ENCODE results near the gene CHP1. TPM values are rescaled to one million over a fixed set of nuclear protein-coding genes. Genes with fewer than 3 reads are reported as not detected.

CHP1 gene
- total RNA-seq, 2 experiments from 2014 or later = 32.4 to 52.4 TPM

GRCh38 chr15:41215708-41216107 lies 15.4 kb upstream of the CHP1 start:
- Histone ChIP-seq H3K36me3 (ENCODE audit: insufficient read depth, low read length) (no peaks in the 10 kb centered on the region), H3K9me3 (ENCODE audit: low read length) (no peaks in the 10 kb centered on the region), H2AFZ (ENCODE audit: low read length) (no peak overlapping the region), H3K4me2 (ENCODE audit: low read length) (no peak overlapping the region), H3K4me1 (ENCODE audit: insufficient read depth, low read length, poor library complexity, severe bottlenecking) (no peaks in the 10 kb centered on the region), H3K9me2 (ENCODE audit: insufficient read depth, low read length) (no peaks in the 10 kb centered on the region), H3K4me3 (ENCODE audit: low read depth, low read length, poor library complexity, severe bottlenecking) (no peak overlapping the region), H4K20me1 (ENCODE audit: insufficient read depth, low read length) (no peaks in the 10 kb centered on the region), H3K27ac (ENCODE audit: low read depth, low read length, poor library complexity, severe bottlenecking) (no peak overlapping the region), H3K79me2 (ENCODE audit: insufficient read depth, low read depth, low read length) (no peaks in the 10 kb centered on the region)
- ChIA-PET CTCF (ENCODE audit: unreplicated experiment) (no interaction called here), POLR2A (interaction anchor here (0.6 to 0.7 kb wide), 2 partner anchors 23 to 338 kb away, joined by 4 to 7 read pairs; no protein-coding TSS in a partner anchor)
- TF ChIP-seq EZH2phosphoT487 (IDR thresholded peaks at IDR 0.05; ENCODE audit: borderline replicate concordance, low read depth, low read length) (no peak), CTCF (conservative IDR thresholded peaks at IDR 0.05; ENCODE audit: low read length) (no peak)
- no peak for DNase-seq (ENCODE audit: low spot score)
- no TSS peak for BruUV-seq (replicated peaks)
- intact Hi-C loops (cut with micrococcal nuclease; ENCODE audit: unreplicated experiment) = no loop called here

DNA sequence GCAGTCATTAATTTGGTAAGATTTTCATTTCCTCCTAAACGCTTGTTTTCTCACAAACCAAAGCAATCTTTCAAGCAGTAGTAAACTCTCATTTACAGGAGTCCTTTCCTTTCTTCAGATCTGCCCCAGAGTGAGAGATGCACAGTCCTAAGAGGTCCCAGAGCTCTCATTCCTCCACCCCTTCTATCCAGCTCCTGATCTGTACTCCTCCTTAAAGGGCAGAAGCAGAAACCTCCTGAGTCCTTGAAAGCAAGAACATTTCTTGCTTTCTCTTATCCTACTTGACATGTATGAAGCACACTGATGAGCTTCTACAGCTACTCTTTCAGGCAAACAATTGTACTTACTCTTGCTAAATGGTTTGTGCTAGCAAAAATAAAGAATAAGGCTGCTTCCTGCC lies 12.2 kb upstream of the CHP1 start:
- CTCF ChIA-PET (ENCODE audit: unreplicated experiment) = no interaction called here
- Histone ChIP-seq H3K9me3 (ENCODE audit: low read length) (no peaks in the 10 kb centered on the region), H3K79me2 (ENCODE audit: insufficient read depth, low read depth, low read length) (no peaks in the 10 kb centered on the region), H2AFZ (ENCODE audit: low read length) (no peak overlapping the region), H3K4me2 (ENCODE audit: low read length) (no peak overlapping the region), H3K36me3 (ENCODE audit: insufficient read depth, low read length) (no peaks in the 10 kb centered on the region), H3K27ac (ENCODE audit: low read depth, low read length, poor library complexity, severe bottlenecking) (no peak overlapping the region), H3K4me1 (ENCODE audit: insufficient read depth, low read length, poor library complexity, severe bottlenecking) (no peaks in the 10 kb centered on the region), H4K20me1 (ENCODE audit: insufficient read depth, low read length) (no peaks in the 10 kb centered on the region), H3K9me2 (ENCODE audit: insufficient read depth, low read length) (no peaks in the 10 kb centered on the region), H3K4me3 (ENCODE audit: low read depth, low read length, poor library complexity, severe bottlenecking) (no peak overlapping the region)
- no peak for DNase-seq (ENCODE audit: low spot score)
- POLR2A ChIA-PET = interaction anchor here (0.6 kb wide), 1 partner anchor 29 kb away, joined by 3 read pairs; no protein-coding TSS in a partner anchor
- BruUV-seq (replicated peaks) = no TSS peak
- intact Hi-C loops (cut with micrococcal nuclease; ENCODE audit: unreplicated experiment) = no loop called here
- TF ChIP-seq CTCF (conservative IDR thresholded peaks at IDR 0.05; ENCODE audit: low read length) = no peak
- TF ChIP-seq EZH2phosphoT487 (IDR thresholded peaks at IDR 0.05; ENCODE audit: borderline replicate concordance, low read depth, low read length) = no peak

DNA sequence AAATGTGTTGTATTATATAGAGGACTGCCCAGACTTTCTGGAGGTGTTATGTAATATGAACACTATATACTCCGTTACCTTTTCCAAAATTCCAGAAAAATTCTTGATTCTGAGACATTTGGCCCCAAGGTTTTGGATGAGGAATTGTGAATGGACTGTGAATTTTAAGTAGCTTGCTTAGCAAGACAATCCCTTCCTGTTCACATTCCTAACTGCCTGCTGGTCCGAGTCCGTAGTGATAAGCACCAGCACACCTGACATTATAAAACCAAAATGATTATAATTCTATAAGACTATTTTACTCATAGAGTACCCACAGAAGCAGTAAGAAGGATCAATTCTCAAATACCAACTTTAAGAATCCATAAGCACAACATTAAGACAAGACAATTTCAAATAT lies 11.7 kb upstream of the CHP1 start:
- ChIA-PET CTCF (ENCODE audit: unreplicated experiment) (no interaction called here), POLR2A (no interaction called here)
- BruUV-seq (replicated peaks) = no TSS peak
- Histone ChIP-seq H4K20me1 (ENCODE audit: insufficient read depth, low read length) (no peaks in the 10 kb centered on the region), H3K9me2 (ENCODE audit: insufficient read depth, low read length) (no peaks in the 10 kb centered on the region), H3K4me1 (ENCODE audit: insufficient read depth, low read length, poor library complexity, severe bottlenecking) (no peaks in the 10 kb centered on the region), H3K9me3 (ENCODE audit: low read length) (no peaks in the 10 kb centered on the region), H3K27ac (ENCODE audit: low read depth, low read length, poor library complexity, severe bottlenecking) (no peak overlapping the region), H3K79me2 (ENCODE audit: insufficient read depth, low read depth, low read length) (no peaks in the 10 kb centered on the region), H3K4me3 (ENCODE audit: low read depth, low read length, poor library complexity, severe bottlenecking) (no peak overlapping the region), H2AFZ (ENCODE audit: low read length) (no peak overlapping the region), H3K36me3 (ENCODE audit: insufficient read depth, low read length) (no peaks in the 10 kb centered on the region), H3K4me2 (ENCODE audit: low read length) (no peak overlapping the region)
- no peak for DNase-seq (ENCODE audit: low spot score)
- intact Hi-C loops (cut with micrococcal nuclease; ENCODE audit: unreplicated experiment) = no loop called here
- TF ChIP-seq EZH2phosphoT487 (IDR thresholded peaks at IDR 0.05; ENCODE audit: borderline replicate concordance, low read depth, low read length) (no peak), CTCF (conservative IDR thresholded peaks at IDR 0.05; ENCODE audit: low read length) (no peak)

Measured in OCI-LY7 (cell line).